LNCaP clone FGC (cell line): ENCODE results near the gene OPRL1.
A peak's percentile ranks its signal among the peaks of the same experiment; 100 is the strongest.

Experiments used
- DNase-seq: peaks from one replicate; pipeline ENCODE4 v3.0.0-alpha.2; 2011; ENCODE audit warnings: low read depth
- H3K4me3 ChIP-seq: 2 replicates; pipeline ENCODE4 v1.5.1; 2011; ENCODE audit warnings: mild to moderate bottlenecking, low read depth, low read length, control low read depth
- TF ChIP-seq, protein P1 (sequence below): IDR thresholded peaks from 2 replicates; pipeline ENCODE4 v1.5.1; 2012; ENCODE audit warnings: mild to moderate bottlenecking; ENCODE audit not compliant: control insufficient read depth, insufficient read depth; ENCODE audit errors: extremely low read depth

Gene OPRL1

GRCh38 chr20:64069209-64069613 is 10.7 kb upstream of the OPRL1 start:
- no peak for DNase-seq
- no peak overlapping the region for H3K4me3 ChIP-seq
- TF ChIP-seq, protein P1, sequence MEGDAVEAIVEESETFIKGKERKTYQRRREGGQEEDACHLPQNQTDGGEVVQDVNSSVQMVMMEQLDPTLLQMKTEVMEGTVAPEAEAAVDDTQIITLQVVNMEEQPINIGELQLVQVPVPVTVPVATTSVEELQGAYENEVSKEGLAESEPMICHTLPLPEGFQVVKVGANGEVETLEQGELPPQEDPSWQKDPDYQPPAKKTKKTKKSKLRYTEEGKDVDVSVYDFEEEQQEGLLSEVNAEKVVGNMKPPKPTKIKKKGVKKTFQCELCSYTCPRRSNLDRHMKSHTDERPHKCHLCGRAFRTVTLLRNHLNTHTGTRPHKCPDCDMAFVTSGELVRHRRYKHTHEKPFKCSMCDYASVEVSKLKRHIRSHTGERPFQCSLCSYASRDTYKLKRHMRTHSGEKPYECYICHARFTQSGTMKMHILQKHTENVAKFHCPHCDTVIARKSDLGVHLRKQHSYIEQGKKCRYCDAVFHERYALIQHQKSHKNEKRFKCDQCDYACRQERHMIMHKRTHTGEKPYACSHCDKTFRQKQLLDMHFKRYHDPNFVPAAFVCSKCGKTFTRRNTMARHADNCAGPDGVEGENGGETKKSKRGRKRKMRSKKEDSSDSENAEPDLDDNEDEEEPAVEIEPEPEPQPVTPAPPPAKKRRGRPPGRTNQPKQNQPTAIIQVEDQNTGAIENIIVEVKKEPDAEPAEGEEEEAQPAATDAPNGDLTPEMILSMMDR = no peak

- no peak overlapping the region for H3K4me3 ChIP-seq
- TF ChIP-seq, protein P1 = peak; percentile 65
- DNase-seq = no peak
Measured at GRCh38 chr20:64069614-64070243, 10.2 kb upstream of the OPRL1 start.

- DNase-seq = no peak
- TF ChIP-seq, protein P1 = no peak
- H3K4me3 ChIP-seq = no peak overlapping the region
Measured at GRCh38 chr20:64070244-64070993, 9.5 kb upstream of the OPRL1 start.

- no peak overlapping the region for H3K4me3 ChIP-seq
- TF ChIP-seq, protein P1 = no peak
- no peak for DNase-seq
Measured at GRCh38 chr20:64071341-64072332, 8.2 kb upstream of the OPRL1 start.

GRCh38 chr20:64072498-64073063 is 7.3 kb upstream of the OPRL1 start:
- DNase-seq = no peak
- H3K4me3 ChIP-seq = no peak overlapping the region
- TF ChIP-seq, protein P1 = no peak

DNA sequence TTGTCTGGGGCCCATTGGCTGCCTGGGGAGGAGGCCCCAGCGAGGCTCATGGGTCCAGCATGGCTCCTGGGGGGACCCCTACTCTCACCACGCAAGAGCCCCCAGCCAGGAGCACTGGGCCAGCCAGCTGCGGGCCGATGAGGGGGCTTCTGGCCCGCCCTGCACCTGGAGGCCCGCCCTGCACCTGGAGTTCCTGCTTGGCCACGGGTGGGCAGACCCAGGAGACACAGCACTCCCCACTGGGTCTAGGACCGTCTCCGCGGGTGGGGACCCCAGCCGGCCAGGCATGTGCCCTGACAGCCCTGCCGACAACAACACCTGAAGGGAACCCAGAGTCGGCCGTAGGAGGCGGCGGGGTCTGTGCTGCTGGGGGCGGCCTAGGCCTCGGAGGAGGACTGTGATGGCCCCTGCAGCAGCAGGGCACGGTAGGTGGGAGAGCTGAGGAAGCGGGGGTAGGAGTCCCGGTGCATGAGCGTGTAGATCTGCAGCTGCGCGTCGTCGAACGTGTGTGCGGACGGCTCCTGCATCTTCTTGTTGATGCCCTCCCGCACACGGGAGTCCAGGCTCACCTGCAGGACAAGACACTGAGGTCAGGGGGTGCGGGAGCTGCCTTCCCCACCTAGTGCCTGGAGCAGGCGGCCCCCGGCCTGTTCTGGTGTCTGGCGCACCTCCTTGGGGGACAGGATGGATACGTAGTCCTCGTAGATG is 6.3 kb upstream of the OPRL1 start:
- no peak overlapping the region for H3K4me3 ChIP-seq
- TF ChIP-seq, protein P1 = no peak
- no peak for DNase-seq
